Stimulated activated CD8-positive, alpha-beta memory T cell treated with anti-CD3 and anti-CD28 coated beads, Interleukin-7, amount 100 ng/mL, for 4 hours (primary cell): ENCODE measurements around the gene CD46.
"Not testable (repeated sequence)": the region's sequence is repeated elsewhere in the genome, so short reads cannot be mapped to it uniquely, and the experiment has no call there.

ENCODE experiments used
- DNase-seq, 2 donors: peaks; one replicate each; pipeline ENCODE4 v3.0.0-alpha.2; 2020; ENCODE audit warnings: low read depth in 2 of 2

The CD46 gene

GRCh38 chr1:207751790-207752455 lies at the start of gene CD46:
Gene CD46, plus strand, starts transcription at chr1:207752054. Its CDS starts 159 bp downstream, at chr1:207752213.
- peak; percentile 83 to 92 for DNase-seq

- DNase-seq: no peak
Observed at GRCh38 chr1:207702317-207702716, 49.5 kb upstream of the CD46 start.

GRCh38 chr1:207703712-207704111 lies 48.1 kb upstream of the CD46 start:
- no peak for DNase-seq

- not testable (repeated sequence) for DNase-seq
Observed at GRCh38 chr1:207708004-207708403, 43.9 kb upstream of the CD46 start.

GRCh38 chr1:207711285-207711684 lies 40.6 kb upstream of the CD46 start:
- no peak for DNase-seq

GRCh38 chr1:207712701-207713100 lies 39.2 kb upstream of the CD46 start:
- not testable (repeated sequence) for DNase-seq

GRCh38 chr1:207713529-207713928 lies 38.3 kb upstream of the CD46 start:
- no peak for DNase-seq

GRCh38 chr1:207719234-207719633 lies 32.6 kb upstream of the CD46 start:
- no peak for DNase-seq

GRCh38 chr1:207728200-207728858 lies 23.5 kb upstream of the CD46 start:
- DNase-seq: not testable (repeated sequence)

GRCh38 chr1:207737503-207738157 lies 14.2 kb upstream of the CD46 start:
- not testable (repeated sequence) for DNase-seq

- DNase-seq: not testable (repeated sequence)
Observed at GRCh38 chr1:207738158-207738659, 13.6 kb upstream of the CD46 start.

GRCh38 chr1:207740207-207740606 lies 11.6 kb upstream of the CD46 start:
- DNase-seq: no peak

GRCh38 chr1:207742850-207743555 lies 8.9 kb upstream of the CD46 start:
- DNase-seq: no peak

- DNase-seq: no peak
Observed at GRCh38 chr1:207744000-207744534, 7.8 kb upstream of the CD46 start.

GRCh38 chr1:207745285-207745684 lies 6.6 kb upstream of the CD46 start:
- DNase-seq: no peak

GRCh38 chr1:207745839-207746767 lies 5.8 kb upstream of the CD46 start:
- DNase-seq: no peak

- no peak for DNase-seq
Observed at GRCh38 chr1:207747627-207748492, 4.0 kb upstream of the CD46 start.

GRCh38 chr1:207748737-207749528 lies 2.9 kb upstream of the CD46 start:
- DNase-seq: no peak
